Tibial nerve (tissue), 3 donors: ENCODE data around the gene S100A14.

ENCODE experiments used
- POLR2A ChIP-seq, 2 donors: fragments of 450-650 bp; IDR thresholded peaks; one replicate each; pipeline ENCODE4 v1.6.1; 2017; ENCODE audit warnings: antibody characterized with exemption in 2 of 2, mild to moderate bottlenecking in 2 of 2, moderate library complexity in 2 of 2
- TF ChIP-seq, protein P1 (sequence below), 5 experiments: fragments of 200-600 bp in 3 of 5; fragments of 450-650 bp in 2 of 5; sonication (generic) in 3 of 5; IDR thresholded peaks; one replicate each; pipeline ENCODE4 v1.5.1; 2016 to 2019; ENCODE audit warnings: antibody characterized with exemption in 5 of 5, mild to moderate bottlenecking in 3 of 5, moderate library complexity in 2 of 5

DNA sequence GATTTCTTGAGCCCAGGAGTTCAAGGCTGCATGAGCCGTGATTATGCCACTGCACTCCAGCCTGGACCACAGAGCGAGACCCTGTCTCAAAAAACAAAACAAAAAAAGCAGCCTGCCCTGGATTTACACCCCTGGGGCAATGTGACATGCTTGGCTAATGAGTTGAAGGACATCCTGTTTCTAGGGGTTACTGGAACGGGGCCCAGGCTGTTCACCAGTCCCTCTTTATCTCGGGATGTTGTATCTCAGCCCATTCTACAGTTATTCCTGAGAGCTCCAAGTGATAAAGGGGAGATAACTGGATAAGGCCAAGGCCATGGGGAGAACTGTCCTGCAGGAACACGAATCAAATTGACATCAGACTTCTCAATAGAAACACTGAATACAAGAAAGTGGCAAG is 28.8 kb downstream of the S100A14 start:
- TF ChIP-seq, protein P1, sequence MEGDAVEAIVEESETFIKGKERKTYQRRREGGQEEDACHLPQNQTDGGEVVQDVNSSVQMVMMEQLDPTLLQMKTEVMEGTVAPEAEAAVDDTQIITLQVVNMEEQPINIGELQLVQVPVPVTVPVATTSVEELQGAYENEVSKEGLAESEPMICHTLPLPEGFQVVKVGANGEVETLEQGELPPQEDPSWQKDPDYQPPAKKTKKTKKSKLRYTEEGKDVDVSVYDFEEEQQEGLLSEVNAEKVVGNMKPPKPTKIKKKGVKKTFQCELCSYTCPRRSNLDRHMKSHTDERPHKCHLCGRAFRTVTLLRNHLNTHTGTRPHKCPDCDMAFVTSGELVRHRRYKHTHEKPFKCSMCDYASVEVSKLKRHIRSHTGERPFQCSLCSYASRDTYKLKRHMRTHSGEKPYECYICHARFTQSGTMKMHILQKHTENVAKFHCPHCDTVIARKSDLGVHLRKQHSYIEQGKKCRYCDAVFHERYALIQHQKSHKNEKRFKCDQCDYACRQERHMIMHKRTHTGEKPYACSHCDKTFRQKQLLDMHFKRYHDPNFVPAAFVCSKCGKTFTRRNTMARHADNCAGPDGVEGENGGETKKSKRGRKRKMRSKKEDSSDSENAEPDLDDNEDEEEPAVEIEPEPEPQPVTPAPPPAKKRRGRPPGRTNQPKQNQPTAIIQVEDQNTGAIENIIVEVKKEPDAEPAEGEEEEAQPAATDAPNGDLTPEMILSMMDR (IDR thresholded peaks at IDR 0.05) = no peak
- TF ChIP-seq POLR2A (IDR thresholded peaks at IDR 0.05) = no peak
